ENCODE results near the gene CTDNEP1.

DNA sequence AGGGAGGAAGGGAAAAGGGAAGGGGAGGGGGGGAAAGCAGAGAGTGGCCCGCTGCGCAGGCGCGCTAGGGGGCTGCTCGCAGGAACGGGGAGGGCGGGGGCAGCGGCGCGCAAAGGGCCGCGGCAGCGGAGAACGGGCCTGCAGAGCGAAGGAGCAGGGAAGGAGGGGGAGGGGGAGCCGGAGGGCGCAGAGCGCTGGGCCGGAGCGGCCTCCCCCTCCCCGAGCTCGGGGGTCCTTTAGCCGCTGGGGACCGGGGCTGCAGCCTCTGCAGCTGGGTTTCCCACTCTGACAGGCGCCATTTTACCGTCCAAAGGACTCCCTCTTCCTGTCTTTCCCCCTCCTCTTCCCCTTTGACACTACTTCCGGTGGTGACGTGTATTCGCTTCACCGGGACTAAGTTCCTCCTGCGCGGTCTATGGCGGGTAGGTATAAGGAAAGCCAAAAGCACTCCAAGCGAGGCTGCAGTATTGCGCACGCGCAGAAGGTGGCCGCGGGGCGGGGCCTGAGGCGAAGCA, at the start of gene CTDNEP1:
- TF ChIP-seq, protein P1, sequence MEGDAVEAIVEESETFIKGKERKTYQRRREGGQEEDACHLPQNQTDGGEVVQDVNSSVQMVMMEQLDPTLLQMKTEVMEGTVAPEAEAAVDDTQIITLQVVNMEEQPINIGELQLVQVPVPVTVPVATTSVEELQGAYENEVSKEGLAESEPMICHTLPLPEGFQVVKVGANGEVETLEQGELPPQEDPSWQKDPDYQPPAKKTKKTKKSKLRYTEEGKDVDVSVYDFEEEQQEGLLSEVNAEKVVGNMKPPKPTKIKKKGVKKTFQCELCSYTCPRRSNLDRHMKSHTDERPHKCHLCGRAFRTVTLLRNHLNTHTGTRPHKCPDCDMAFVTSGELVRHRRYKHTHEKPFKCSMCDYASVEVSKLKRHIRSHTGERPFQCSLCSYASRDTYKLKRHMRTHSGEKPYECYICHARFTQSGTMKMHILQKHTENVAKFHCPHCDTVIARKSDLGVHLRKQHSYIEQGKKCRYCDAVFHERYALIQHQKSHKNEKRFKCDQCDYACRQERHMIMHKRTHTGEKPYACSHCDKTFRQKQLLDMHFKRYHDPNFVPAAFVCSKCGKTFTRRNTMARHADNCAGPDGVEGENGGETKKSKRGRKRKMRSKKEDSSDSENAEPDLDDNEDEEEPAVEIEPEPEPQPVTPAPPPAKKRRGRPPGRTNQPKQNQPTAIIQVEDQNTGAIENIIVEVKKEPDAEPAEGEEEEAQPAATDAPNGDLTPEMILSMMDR (conservative IDR thresholded peaks at IDR 0.05; ENCODE audit: low read depth, low read length): no peak
- TF ChIP-seq BHLHE40 (IDR thresholded peaks at IDR 0.05; ENCODE audit: low read depth, low read length) (no peak), RAD21 (IDR thresholded peaks at IDR 0.05; ENCODE audit: low read length) (no peak), RFX5 (IDR thresholded peaks at IDR 0.05; ENCODE audit: low read depth, low read length) (no peak), POLR2A (IDR thresholded peaks at IDR 0.05; ENCODE audit: low read depth, low read length) (no peak), SMC3 (IDR thresholded peaks at IDR 0.05; ENCODE audit: low read depth, low read length) (no peak), NFE2L2 (IDR thresholded peaks at IDR 0.05; ENCODE audit: low read depth, low read length) (no peak), FOS (IDR thresholded peaks at IDR 0.05; ENCODE audit: low read depth, low read length) (no peak), MAFK (IDR thresholded peaks at IDR 0.05; ENCODE audit: low read depth, low read length) (no peak), MXI1 (IDR thresholded peaks at IDR 0.05; ENCODE audit: borderline replicate concordance, low read depth, low read length) (no peak), CHD1 (IDR thresholded peaks at IDR 0.05; ENCODE audit: low read depth, low read length) (no peak)
- TF ChIP-seq, protein P2, sequence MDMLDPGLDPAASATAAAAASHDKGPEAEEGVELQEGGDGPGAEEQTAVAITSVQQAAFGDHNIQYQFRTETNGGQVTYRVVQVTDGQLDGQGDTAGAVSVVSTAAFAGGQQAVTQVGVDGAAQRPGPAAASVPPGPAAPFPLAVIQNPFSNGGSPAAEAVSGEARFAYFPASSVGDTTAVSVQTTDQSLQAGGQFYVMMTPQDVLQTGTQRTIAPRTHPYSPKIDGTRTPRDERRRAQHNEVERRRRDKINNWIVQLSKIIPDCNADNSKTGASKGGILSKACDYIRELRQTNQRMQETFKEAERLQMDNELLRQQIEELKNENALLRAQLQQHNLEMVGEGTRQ (IDR thresholded peaks at IDR 0.05; ENCODE audit: low read depth, low read length): no peak
- TF ChIP-seq, protein P3, sequence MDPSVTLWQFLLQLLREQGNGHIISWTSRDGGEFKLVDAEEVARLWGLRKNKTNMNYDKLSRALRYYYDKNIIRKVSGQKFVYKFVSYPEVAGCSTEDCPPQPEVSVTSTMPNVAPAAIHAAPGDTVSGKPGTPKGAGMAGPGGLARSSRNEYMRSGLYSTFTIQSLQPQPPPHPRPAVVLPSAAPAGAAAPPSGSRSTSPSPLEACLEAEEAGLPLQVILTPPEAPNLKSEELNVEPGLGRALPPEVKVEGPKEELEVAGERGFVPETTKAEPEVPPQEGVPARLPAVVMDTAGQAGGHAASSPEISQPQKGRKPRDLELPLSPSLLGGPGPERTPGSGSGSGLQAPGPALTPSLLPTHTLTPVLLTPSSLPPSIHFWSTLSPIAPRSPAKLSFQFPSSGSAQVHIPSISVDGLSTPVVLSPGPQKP (IDR thresholded peaks at IDR 0.05; ENCODE audit: borderline replicate concordance, low read depth, low read length): no peak
